Activated CD4-positive, CD25-positive, alpha-beta regulatory T cell (primary cell): ENCODE data around the gene PRSS48.
"Not testable (repeated sequence)": the region's sequence is repeated elsewhere in the genome, so short reads cannot be mapped to it uniquely, and the experiment has no call there.

ENCODE experiments used
- DNase-seq, 4 experiments: peaks; one replicate each; lab custom pipeline; 2025; lab: John Stamatoyannopoulos, UW

The PRSS48 gene

DNA sequence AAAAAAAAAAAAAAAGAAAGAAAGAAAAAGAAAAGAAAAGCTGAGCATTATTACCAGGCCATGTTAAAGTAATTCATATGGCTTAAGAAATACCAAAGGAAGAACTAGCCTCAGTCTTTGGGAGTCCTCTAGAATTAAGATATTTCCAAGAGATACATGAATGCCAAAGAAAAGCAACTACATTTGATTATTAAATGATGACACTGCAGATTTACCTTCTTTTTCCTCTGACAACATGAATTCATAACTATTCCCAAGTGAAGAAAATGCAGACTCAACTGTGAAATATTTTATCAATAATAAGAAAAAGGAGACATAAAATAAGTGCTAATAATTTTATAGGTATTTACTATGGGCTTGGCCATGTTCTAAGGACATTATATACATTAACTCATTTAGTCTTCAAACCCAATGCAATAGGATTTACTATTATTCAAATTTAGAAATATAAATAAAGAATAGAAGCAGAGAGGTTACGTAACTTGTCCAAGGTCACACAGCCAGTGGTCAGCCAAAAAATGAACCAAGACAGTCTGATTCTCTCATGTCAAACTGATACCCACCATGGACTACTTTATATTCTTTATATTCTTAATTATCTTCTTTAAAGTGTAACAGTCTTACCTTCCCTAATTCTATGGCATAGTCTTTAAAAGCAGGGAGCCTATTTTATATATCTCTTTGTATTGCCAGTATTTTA lies 41.5 kb downstream of the PRSS48 start:
- no peak for DNase-seq

DNA sequence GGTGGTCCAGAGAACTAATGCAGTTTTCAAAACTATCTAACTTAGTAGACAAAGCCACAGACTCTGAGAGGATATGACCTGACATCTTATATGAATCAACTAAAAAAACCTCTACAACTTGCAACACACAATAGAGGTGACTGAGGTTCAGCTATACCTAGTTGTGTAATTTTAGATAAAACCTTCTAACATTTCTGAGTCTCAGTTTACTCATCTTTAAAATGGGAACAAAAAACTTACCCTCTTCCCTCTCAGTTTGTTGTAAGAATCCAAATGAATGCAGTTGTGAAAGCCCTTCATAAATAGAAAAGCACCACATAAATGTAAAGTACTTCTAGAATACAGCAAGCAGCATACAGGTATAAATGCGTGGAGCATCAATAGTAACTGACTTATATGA lies 42.5 kb downstream of the PRSS48 start:
- DNase-seq = no peak

DNA sequence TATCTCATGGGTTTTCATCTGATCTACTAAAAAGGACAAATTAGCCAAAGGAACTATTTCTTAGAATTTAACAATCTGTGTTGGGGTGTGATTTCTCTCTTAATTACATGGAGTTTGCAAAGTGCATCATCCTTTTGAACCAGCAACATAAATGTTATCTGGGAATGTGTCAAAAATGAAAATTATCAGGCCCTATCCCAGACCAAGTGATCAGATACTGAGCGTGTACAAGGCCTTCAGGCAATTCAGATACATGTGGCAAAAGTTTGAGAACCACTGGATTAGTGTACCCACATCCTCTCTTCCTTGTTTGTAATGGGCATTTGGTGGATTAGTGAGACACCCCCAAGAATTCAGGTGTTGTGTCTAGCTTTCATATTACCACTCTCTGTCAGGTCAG lies 44.6 kb downstream of the PRSS48 start:
- DNase-seq = no peak

DNA sequence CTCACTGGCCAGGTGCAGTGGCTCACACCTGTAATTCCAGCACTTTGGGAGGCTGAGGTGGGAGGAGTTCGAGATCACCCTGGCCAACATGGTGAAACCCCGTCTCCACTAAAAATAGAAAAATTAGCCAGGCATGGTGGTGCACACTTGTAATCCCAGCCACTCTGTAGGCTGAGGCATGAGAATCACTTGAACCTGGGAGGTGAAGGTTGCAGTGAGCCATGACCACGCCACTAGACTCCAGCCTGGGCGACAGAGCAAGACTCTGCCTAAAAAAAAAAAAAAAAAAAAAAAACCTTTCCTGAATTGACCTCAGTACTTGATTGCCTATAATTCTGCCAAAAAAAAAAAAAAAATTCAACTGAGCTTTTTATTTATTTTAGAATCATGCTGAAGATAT lies 45.2 kb downstream of the PRSS48 start:
- DNase-seq = not testable (repeated sequence)

DNA sequence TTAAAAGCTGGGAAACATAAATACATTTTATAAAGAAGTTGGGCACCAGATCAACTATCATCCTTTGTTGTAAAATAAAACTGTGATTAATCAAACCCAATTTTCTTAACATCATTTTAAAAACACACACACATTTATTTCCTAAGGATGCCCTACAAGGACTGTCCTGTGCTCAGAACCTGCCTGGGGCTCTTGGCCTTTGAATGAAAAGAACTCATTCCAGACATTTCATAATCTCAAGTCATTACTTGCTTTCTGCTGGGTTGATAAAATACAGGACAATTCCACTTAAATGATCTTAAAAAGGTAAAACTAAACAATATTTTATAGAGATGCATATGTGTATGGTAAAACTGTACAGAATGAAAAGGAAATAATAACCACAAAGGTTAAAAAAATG lies 45.6 kb downstream of the PRSS48 start:
- no peak for DNase-seq

DNA sequence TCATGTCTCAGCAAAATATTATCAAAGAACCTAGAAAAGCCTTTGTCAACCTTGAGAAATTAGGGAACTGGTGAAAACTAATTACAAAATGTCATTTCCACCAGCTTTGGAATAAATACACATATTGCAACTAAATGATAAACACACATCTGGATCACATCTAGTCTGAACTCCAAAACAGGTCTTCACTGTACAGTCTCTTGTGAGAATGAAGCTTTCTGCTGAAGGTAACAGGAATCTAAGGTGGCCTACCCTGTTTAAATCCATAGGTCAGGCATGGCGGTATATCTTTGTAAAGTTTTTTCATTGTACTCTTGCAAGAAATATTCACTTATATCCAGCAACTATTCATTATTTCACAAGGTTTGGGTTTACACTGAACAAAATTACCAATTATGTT lies 46.7 kb downstream of the PRSS48 start:
- no peak for DNase-seq

DNA sequence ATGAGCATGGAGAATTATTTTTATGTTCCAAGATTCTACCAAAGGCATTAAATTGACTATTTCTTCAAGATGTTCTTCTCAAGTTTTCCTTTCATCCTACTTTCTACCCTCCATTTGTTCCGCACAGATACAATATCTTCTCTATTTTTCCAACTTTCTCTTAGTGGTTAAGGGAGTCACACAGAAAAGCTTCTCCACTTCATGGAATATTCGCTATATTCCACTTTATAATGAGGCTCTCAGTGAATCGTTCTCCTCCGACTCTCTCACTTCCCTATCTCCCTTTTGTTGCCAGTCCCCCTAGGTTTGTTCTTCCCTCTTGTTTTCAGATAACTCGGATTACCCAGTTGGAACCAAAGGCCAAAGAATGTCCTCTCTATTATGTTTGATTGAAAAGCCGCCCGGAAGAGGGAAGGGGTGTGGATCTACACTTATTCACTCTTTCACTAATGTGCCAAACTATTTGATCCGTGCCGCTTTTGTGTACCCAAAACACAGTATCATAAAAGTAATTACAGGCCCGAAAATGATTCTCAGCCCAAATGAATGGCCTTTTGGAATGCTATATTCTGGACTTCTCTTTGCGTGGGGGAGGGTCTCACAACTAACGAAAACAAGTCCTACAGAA lies 47.3 kb downstream of the PRSS48 start:
- no peak for DNase-seq

DNA sequence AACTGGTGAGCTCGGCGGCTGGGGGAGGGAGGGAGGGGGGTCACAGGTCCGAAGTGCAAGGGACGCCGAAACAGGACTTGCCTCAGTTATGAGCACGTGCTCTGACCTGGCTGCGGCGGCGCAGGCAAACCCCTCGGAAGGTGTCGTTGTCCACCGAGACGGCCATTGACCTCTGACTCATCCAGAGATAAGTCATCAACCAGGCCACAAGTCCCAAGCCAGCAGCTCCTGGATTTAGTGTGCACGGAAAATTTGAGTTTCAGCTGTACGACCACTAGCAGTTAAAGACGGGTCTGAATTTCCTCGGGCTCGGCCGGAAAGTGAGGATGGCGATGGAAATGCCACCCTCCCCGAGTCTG lies 47.8 kb downstream of the PRSS48 start:
- DNase-seq = no peak

DNA sequence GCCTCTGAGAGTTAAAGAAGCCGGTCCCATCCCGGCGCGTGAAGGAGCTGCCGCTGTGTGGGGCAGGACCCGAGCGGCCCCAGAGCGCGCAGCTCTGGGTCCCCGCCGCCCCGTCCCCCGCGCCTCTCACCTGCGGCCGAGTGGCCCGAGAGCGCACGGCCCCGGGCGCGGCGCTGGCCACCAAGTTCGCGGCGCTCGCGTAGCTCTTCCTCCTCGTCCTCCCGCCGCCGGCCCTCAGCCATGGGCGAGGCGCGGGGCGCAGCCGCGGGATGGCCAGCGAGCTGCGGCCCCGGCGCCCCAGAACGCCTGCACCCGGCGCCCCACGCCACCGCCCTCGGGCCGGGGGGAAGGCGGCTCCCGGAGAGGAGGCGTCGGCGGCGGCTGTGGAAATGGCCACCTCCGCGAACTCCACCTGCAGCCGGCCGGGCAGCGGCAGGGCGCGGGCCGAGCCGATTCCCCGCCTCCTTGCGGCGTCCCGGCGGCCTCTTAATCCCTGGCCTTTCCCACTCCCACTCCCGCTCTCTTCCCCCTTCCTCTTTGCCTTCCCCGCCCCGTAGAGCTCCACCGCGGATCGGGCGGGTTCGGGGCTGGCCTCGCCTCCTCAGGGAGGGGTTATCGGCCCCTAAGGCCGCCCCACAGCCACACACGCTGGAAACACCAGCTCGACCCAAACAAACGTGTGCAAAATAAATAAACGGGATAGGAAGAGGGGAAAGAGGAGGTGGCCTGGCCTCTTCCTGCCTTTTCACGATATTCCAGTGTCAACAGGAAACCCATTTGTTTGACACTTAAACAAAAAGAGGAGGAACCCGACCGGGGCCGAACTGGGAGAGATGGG lies 48.4 kb downstream of the PRSS48 start, which contains the start of gene SH3D19:
TSS of gene SH3D19 (minus strand) at position 495 of the 838 bp plus-strand sequence. CDS start at position 242, 253 bp downstream.
- no peak for DNase-seq

DNA sequence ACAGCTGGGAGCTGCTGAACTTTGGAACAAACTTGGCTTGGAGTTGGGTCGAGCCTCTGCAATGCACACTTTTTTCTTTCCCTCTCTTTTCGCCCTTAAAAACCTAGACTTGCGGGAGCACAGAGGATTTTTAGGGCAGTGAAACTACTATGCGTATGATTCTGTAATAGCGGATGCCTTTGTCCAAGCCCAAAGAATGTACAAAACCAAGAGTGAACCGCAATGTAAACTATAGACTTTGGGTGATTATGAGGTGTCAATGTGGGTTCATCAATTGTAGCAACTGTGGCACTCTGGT lies 48.9 kb downstream of the PRSS48 start:
- DNase-seq = no peak

DNA sequence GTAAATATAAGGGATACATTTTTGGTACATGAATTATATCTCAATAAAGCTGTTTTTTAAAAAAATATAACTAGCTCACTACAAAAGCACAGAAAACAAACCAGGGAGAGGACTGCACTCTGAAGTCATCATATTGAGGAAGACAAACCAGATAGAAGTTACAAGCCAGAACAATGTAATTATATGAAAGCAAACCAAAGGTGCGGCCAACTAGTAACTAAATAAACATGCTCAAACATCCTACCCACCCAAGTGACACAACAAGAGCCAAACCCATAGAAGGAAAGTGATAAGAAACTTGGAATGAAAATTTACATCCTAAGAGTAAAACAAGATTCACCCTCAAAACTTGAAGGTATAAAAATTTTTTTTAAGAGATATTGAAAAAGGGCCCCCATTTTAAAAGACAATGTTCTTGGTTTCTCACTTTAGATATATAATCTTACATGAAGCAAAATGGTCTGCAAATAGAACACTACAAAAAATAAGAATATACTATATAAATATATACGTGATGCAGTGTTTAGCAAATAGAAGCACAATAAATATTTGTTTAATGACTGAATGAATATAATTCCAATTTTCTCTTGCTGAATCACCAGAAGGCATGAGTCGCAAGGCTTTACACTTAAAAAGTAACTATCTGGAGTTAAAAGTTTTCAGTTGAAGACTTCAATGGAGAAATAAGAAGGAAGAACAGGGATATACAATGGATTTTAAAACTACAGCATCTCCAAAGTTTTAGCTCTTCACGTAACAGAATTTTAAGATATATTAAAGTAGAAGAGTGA lies 52.5 kb downstream of the PRSS48 start:
- DNase-seq = no peak

DNA sequence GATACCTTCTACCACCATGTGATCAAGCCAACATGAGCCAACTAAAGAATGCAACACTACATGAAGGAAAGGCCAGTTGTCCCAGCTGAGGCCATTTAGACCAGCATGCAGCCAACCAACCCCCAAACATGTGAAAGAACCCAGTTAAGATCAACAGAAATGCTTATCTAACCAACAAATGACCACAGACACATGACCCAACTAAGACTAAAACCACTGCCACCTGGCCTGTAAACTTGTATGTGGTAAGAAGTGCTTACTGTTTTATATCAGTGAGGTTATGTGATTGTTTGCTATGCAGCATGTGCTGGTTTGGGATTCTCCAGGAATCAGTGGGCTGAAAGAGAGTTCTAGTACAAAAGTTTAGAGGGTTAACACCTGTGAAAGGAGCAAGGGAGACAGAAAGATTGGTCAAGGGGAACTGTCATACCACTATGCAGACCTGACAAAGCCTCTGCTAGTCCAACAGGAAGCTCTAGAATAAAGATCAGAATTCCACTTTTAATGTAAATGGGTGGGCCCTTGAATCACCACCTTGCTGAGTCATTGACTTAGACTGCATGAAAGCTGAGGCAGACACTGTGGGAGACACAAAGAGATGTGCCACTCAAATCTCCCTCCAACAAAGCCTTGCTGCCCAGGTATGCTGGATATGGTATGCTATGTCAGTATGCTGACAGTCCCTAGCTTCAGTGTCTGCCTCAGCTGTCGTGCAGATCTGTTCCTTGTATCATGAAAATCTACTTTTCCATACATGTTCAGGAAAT lies 54.5 kb downstream of the PRSS48 start:
- DNase-seq = no peak

DNA sequence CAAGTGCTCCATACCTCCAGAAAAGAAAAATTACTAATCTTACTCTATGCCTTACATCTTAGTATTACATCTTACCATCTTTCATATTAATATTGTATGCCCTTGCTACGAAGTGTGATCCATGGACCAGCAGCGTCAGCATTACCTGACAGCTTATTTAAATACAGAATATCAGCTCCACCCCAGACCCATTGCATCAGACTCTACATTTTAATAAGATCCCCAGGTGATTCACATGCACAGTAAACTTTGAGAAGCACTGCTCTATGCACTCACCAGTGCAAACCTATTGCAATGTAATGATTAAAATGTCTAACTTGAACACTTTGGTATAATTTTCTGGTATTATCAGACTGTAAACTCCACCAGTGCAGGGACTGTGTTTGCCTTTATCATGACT lies 62.5 kb downstream of the PRSS48 start:
- no peak for DNase-seq

DNA sequence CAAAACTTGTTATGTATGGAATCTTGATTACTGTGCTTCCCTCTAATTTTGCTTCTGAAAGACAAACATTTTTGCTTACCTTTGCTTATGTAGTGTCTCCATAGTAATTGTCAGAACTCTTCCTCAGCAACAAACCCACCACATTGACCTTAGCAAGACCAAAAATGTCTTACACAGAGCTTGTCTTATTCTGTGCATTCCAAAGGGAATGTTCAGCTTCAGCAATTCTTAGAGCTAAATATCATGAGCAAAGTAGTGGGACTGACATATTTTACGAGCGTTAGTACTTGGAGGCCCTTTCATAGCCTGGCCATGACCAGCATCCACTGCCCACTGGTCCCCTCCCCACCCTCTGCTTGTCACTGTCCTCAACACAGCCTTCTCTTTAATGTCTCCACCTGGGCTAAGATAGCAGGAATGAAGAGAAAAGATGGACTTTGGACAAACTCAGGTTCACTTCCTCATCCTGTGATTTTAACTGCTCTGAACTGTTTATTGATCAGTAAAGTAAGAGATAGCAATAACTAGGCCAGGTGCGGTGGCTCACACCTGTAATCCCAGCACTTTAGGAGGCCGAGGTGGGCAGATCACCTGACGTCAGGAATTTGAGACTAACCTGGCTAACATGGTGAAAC lies 63.9 kb downstream of the PRSS48 start:
- DNase-seq = no peak
